Smooth muscle cell (in vitro differentiated cells): ENCODE data around the gene OPRD1. TPM values are rescaled to one million over a fixed set of nuclear protein-coding genes. Genes with fewer than 3 reads are reported as not detected.
"Not testable (repeated sequence)": the region's sequence is repeated elsewhere in the genome, so short reads cannot be mapped to it uniquely, and the experiment has no call there.

Experiments
- DNase-seq: peaks from one replicate; lab custom pipeline; 2025; ENCODE audit not compliant: unreplicated experiment; lab: John Stamatoyannopoulos, UW
- H2AFZ ChIP-seq: fragments of 200-600 bp; sonication (generic); 2 replicates; pipeline ENCODE4 v1.6.0; 2016; ENCODE audit warnings: antibody characterized with exemption, low read depth, mild to moderate bottlenecking
- H3F3A ChIP-seq: fragments of 200-600 bp; sonication (generic); 2 replicates; pipeline ENCODE4 v1.6.0; 2017; ENCODE audit warnings: antibody characterized with exemption, low read depth
- H3K27ac ChIP-seq: fragments of 200-600 bp; sonication (generic); 2 replicates; pipeline ENCODE4 v1.5.1; 2016; ENCODE audit warnings: low read depth, mild to moderate bottlenecking
- H3K27me3 ChIP-seq: fragments of 200-600 bp; sonication (generic); 2 replicates; pipeline ENCODE4 v1.6.1; 2016; ENCODE audit warnings: low read depth, mild to moderate bottlenecking
- H3K36me3 ChIP-seq: fragments of 200-600 bp; sonication (generic); 2 replicates; pipeline ENCODE4 v1.5.1; 2016; ENCODE audit warnings: low read depth
- H3K4me1 ChIP-seq: fragments of 200-600 bp; sonication (generic); 2 replicates; pipeline ENCODE4 v1.5.1; 2016; ENCODE audit warnings: low read depth
- H3K4me2 ChIP-seq: fragments of 200-600 bp; sonication (generic); 2 replicates; pipeline ENCODE4 v1.6.0; 2016; ENCODE audit warnings: mild to moderate bottlenecking
- H3K4me3 ChIP-seq: fragments of 200-600 bp; sonication (generic); 2 replicates; pipeline ENCODE4 v1.5.1; 2016; ENCODE audit warnings: mild to moderate bottlenecking
- H3K79me2 ChIP-seq: fragments of 200-600 bp; sonication (generic); 2 replicates; pipeline ENCODE4 v1.6.0; 2016; ENCODE audit warnings: low read depth, mild to moderate bottlenecking
- H3K9ac ChIP-seq: fragments of 200-600 bp; sonication (generic); 2 replicates; pipeline ENCODE4 v1.6.0; 2016; ENCODE audit warnings: low read depth
- H3K9me3 ChIP-seq: fragments of 200-600 bp; sonication (generic); replicated peaks from 2 replicates; pipeline ENCODE4 v1.5.1; 2016; ENCODE audit warnings: low read depth
- H4K20me1 ChIP-seq: fragments of 200-600 bp; sonication (generic); 2 replicates; pipeline ENCODE4 v1.6.0; 2016; ENCODE audit warnings: low read depth
- WGBS: methylation state at CpG from one replicate; pipeline ENCODE4 v1.1.7; 2016; ENCODE audit warnings: low lambda C conversion rate; 5-methylcytosine and 5-hydroxymethylcytosine counted together
- polyA plus RNA-seq: library from polyadenylated mRNA; unstranded; fragments of >200 nt; fragmentation: Nextera tagmentation; extraction: Ambion mirVana; gene quantifications from 2 replicates; pipeline ENCODE4 v1.2.1, GENCODE V29; 2016
- total RNA-seq: library from RNA; depleted of rRNA; stranded (reverse); fragments of >200 nt; gene quantifications from 2 replicates; pipeline ENCODE4 v1.2.3, GENCODE V29; 2014
- TF ChIP-seq, protein P1 (sequence below): fragments of 200-600 bp; sonication (generic); IDR thresholded peaks from 2 replicates; pipeline ENCODE4 v1.5.1; 2017; ENCODE audit warnings: borderline replicate concordance, mild to moderate bottlenecking, antibody characterized with exemption; ENCODE audit not compliant: insufficient read depth, poor library complexity, severe bottlenecking

The OPRD1 gene
- total RNA-seq: 0.90 and 0.94 TPM in 2 replicates
- 0.48 and 1.5 TPM in 2 replicates for polyA plus RNA-seq

DNA sequence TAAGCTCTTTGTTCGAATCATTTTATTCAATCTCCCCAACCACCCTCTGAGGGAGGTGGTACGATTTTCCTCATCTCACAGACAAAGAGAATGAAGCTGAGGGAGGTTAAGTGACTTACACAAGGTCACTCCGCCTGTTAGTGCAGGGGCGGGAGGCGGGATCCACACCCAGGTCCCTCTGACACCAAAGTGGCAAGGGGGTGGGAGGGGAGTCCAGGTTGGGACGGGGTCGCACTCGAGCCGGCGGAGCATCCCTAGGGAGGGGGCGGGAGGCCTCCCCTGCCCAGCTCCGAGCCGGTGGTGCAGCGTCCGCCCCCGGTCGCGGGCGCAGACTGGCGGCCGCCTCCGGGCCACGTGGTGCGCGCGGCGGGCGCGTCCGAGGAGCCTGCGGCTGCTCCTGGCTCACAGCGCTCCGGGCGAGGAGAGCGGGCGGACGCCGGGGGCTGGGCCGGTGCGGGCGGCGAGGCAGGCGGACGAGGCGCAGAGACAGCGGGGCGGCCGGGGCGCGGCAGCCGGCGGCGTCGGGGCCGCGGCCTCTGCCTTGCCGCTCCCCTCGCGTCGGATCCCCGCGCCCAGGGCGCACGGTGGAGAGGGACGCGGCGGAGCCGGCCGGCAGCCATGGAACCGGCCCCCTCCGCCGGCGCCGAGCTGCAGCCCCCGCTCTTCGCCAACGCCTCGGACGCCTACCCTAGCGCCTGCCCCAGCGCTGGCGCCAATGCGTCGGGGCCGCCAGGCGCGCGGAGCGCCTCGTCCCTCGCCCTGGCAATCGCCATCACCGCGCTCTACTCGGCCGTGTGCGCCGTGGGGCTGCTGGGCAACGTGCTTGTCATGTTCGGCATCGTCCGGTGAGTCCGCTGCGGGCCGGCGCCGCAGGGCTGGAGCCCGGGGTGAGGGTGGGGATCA is at the start of gene OPRD1:
OPRD1 (plus strand) TSS at position 405 of the 903 bp plus-strand sequence; CDS start at position 619, 214 bp downstream.
- H3K9me3 ChIP-seq: no peaks in the 10 kb centered on the region
- H3K27me3 ChIP-seq: peaks cover 22% of the 10 kb centered on the region
- TF ChIP-seq, protein P1, sequence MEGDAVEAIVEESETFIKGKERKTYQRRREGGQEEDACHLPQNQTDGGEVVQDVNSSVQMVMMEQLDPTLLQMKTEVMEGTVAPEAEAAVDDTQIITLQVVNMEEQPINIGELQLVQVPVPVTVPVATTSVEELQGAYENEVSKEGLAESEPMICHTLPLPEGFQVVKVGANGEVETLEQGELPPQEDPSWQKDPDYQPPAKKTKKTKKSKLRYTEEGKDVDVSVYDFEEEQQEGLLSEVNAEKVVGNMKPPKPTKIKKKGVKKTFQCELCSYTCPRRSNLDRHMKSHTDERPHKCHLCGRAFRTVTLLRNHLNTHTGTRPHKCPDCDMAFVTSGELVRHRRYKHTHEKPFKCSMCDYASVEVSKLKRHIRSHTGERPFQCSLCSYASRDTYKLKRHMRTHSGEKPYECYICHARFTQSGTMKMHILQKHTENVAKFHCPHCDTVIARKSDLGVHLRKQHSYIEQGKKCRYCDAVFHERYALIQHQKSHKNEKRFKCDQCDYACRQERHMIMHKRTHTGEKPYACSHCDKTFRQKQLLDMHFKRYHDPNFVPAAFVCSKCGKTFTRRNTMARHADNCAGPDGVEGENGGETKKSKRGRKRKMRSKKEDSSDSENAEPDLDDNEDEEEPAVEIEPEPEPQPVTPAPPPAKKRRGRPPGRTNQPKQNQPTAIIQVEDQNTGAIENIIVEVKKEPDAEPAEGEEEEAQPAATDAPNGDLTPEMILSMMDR: no peak
- H3K9ac ChIP-seq: no peak within 1 kb of the TSS
- no peak for DNase-seq
- H3K4me3 ChIP-seq: peak within 1 kb of the TSS; percentile 39
- no peaks in the 10 kb centered on the region for H3K36me3 ChIP-seq
- H3K27ac ChIP-seq: no peak within 1 kb of the TSS
- H2AFZ ChIP-seq: peak within 1 kb of the TSS; percentile 2
- H3F3A ChIP-seq: peaks cover 17% of the 10 kb centered on the region
- peaks cover 18% of the 10 kb centered on the region for H4K20me1 ChIP-seq
- peaks cover 16% of the 10 kb centered on the region for H3K4me1 ChIP-seq
- peaks cover 1% of the 10 kb centered on the region for H3K79me2 ChIP-seq
- WGBS: 9% methylated on average over 47 of the region's 108 CpGs
- peak within 1 kb of the TSS; percentile 86 for H3K4me2 ChIP-seq

DNA sequence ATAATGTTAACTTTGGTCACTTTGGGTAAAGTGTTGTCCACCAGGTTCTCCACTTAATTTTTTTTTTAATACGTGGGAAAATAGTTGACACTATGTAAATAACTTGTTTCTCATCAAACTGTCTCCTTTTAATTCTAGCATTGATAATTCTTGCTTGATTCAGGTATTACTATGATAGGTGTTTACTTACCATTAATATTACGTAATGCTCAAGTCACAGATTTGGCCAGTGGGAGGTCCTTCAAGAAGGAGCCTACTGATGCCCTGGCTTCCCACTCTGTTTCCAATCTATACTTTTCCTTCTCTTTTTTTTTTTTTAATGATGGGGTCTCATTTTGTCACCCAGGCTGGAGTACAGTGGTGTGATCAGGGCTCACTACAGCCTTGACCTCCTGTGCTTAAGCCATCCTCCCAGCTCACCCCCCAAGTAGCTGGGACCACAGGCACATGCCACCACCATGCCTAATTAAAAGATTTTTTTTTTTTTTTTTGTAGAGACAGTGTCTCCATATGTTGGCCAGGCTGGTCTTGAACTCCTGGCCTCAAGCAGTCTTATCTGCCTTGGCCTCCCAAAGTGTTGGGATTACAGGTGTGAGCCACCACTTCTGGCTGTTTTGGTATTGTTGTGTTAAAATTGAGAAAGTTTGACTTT is 45.3 kb upstream of the OPRD1 start:
- Histone ChIP-seq H4K20me1 (peaks cover 100% of the 10 kb centered on the region), H3K4me1 (no peaks in the 10 kb centered on the region), H3K79me2 (peaks cover 63% of the 10 kb centered on the region)

GRCh38 chr1:28770601-28771165 is 41.3 kb upstream of the OPRD1 start:
- Histone ChIP-seq H3K9ac (no peak overlapping the region), H3K9me3 (no peaks in the 10 kb centered on the region), H3K4me1 (no peaks in the 10 kb centered on the region), H3K27ac (no peak overlapping the region), H3K4me2 (no peak overlapping the region), H4K20me1 (peaks cover 89% of the 10 kb centered on the region), H3F3A (no peaks in the 10 kb centered on the region), H2AFZ (no peak overlapping the region), H3K27me3 (no peaks in the 10 kb centered on the region), H3K4me3 (no peak overlapping the region), H3K79me2 (peaks cover 23% of the 10 kb centered on the region), H3K36me3 (peaks cover 9% of the 10 kb centered on the region)
- no peak for DNase-seq
- TF ChIP-seq, protein P1: no peak
- WGBS: 96% methylated on average over 3 of the region's 3 CpGs

More for the DNA sequence above, 45.3 kb upstream of the OPRD1 start:
- no peak for DNase-seq
- H2AFZ ChIP-seq: no peak overlapping the region
- peaks cover 9% of the 10 kb centered on the region for H3K36me3 ChIP-seq
- H3K27me3 ChIP-seq: no peaks in the 10 kb centered on the region
- no peaks in the 10 kb centered on the region for H3K9me3 ChIP-seq
- TF ChIP-seq, protein P1: no peak
- H3K9ac ChIP-seq: no peak overlapping the region
- H3K27ac ChIP-seq: no peak overlapping the region
- WGBS: 93% methylated on average over 2 of the region's 2 CpGs
- H3K4me2 ChIP-seq: no peak overlapping the region
- no peaks in the 10 kb centered on the region for H3F3A ChIP-seq
- H3K4me3 ChIP-seq: no peak overlapping the region

GRCh38 chr1:28771921-28772320 is 40.0 kb upstream of the OPRD1 start:
- not testable (repeated sequence) for H3K4me2 ChIP-seq, H2AFZ ChIP-seq, H3K4me3 ChIP-seq, H3K9ac ChIP-seq, H3K9me3 ChIP-seq, H3K36me3 ChIP-seq, H3K27ac ChIP-seq, H3F3A ChIP-seq, H3K27me3 ChIP-seq, H3K4me1 ChIP-seq, DNase-seq
- WGBS: 95% methylated on average over 10 of the region's 10 CpGs
- peaks cover 77% of the 10 kb centered on the region for H4K20me1 ChIP-seq
- peaks cover 10% of the 10 kb centered on the region for H3K79me2 ChIP-seq
